ENCODE measurements around the gene PDCD6IP.
"Not testable (repeated sequence)": the region's sequence is repeated elsewhere in the genome, so short reads cannot be mapped to it uniquely, and the experiment has no call there.

Gene PDCD6IP

GRCh38 chr3:33810545-33810944, 12.1 kb downstream of the PDCD6IP start:
- FAIRE-seq (no peak), DNase-seq (ENCODE audit: insufficient read length, low spot score) (no peak)
- TF ChIP-seq TAF1 (IDR thresholded peaks at IDR 0.05; ENCODE audit: low read depth, low read length) = no peak
- TF ChIP-seq PAX5 (IDR thresholded peaks at IDR 0.05; ENCODE audit: insufficient read depth, low read length, severe bottlenecking) = no peak
- TF ChIP-seq POLR2A (IDR thresholded peaks at IDR 0.05; ENCODE audit: low read depth, low read length) = no peak
- no peak for TF ChIP-seq SPI1 (IDR thresholded peaks at IDR 0.05; ENCODE audit: low read depth, low read length)
- TF ChIP-seq POLR2AphosphoS5 (IDR thresholded peaks at IDR 0.05; ENCODE audit: low read depth, low read length) = no peak
- TF ChIP-seq POU2F2 (IDR thresholded peaks at IDR 0.05; ENCODE audit: low read depth, low read length) = no peak

DNA sequence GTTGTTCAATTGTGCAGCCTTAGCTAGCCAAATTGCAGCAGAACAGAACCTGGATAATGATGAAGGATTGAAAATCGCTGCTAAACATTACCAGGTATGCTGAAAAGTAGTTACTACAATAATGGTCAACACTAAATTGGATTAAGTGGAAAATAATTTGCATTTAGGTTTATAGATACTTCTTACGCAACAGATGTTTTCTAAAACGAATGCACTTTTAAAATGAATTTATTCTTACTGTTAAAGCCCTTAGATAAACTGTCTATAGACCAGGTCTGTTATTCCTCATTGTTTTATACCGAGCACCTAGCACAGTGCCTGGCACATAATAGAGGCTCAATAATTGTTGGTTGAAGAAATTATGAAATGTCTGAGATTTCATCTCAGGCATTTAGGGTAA, 23.6 kb downstream of the PDCD6IP start:
- TF ChIP-seq POU2F2 (IDR thresholded peaks at IDR 0.05; ENCODE audit: low read depth, low read length) (no peak), TAF1 (IDR thresholded peaks at IDR 0.05; ENCODE audit: low read depth, low read length) (no peak), POLR2A (IDR thresholded peaks at IDR 0.05; ENCODE audit: low read depth, low read length) (no peak), POLR2AphosphoS5 (IDR thresholded peaks at IDR 0.05; ENCODE audit: low read depth, low read length) (no peak), SPI1 (IDR thresholded peaks at IDR 0.05; ENCODE audit: low read depth, low read length) (no peak), PAX5 (IDR thresholded peaks at IDR 0.05; ENCODE audit: insufficient read depth, low read length, severe bottlenecking) (no peak)
- DNase-seq (ENCODE audit: insufficient read length, low spot score) (no peak), FAIRE-seq (no peak)

GRCh38 chr3:33823821-33824220, 25.4 kb downstream of the PDCD6IP start:
- FAIRE-seq (no peak), DNase-seq (ENCODE audit: insufficient read length, low spot score) (no peak)
- TF ChIP-seq PAX5 (IDR thresholded peaks at IDR 0.05; ENCODE audit: insufficient read depth, low read length, severe bottlenecking) (no peak), POLR2AphosphoS5 (IDR thresholded peaks at IDR 0.05; ENCODE audit: low read depth, low read length) (no peak), POLR2A (IDR thresholded peaks at IDR 0.05; ENCODE audit: low read depth, low read length) (no peak), POU2F2 (IDR thresholded peaks at IDR 0.05; ENCODE audit: low read depth, low read length) (no peak), TAF1 (IDR thresholded peaks at IDR 0.05; ENCODE audit: low read depth, low read length) (no peak), SPI1 (IDR thresholded peaks at IDR 0.05; ENCODE audit: low read depth, low read length) (no peak)

GRCh38 chr3:33825111-33825510, 26.7 kb downstream of the PDCD6IP start:
- FAIRE-seq = no peak
- no peak for DNase-seq (ENCODE audit: insufficient read length, low spot score)
- TF ChIP-seq POLR2A (IDR thresholded peaks at IDR 0.05; ENCODE audit: low read depth, low read length) (no peak), PAX5 (IDR thresholded peaks at IDR 0.05; ENCODE audit: insufficient read depth, low read length, severe bottlenecking) (no peak), TAF1 (IDR thresholded peaks at IDR 0.05; ENCODE audit: low read depth, low read length) (no peak), POU2F2 (IDR thresholded peaks at IDR 0.05; ENCODE audit: low read depth, low read length) (no peak), SPI1 (IDR thresholded peaks at IDR 0.05; ENCODE audit: low read depth, low read length) (no peak), POLR2AphosphoS5 (IDR thresholded peaks at IDR 0.05; ENCODE audit: low read depth, low read length) (no peak)

- no peak for TF ChIP-seq POLR2A (IDR thresholded peaks at IDR 0.05; ENCODE audit: low read depth, low read length)
- TF ChIP-seq SPI1 (IDR thresholded peaks at IDR 0.05; ENCODE audit: low read depth, low read length) = no peak
- TF ChIP-seq PAX5 (IDR thresholded peaks at IDR 0.05; ENCODE audit: insufficient read depth, low read length, severe bottlenecking) = no peak
- TF ChIP-seq POU2F2 (IDR thresholded peaks at IDR 0.05; ENCODE audit: low read depth, low read length) = no peak
- no peak for TF ChIP-seq POLR2AphosphoS5 (IDR thresholded peaks at IDR 0.05; ENCODE audit: low read depth, low read length)
- no peak for TF ChIP-seq TAF1 (IDR thresholded peaks at IDR 0.05; ENCODE audit: low read depth, low read length)
- DNase-seq (ENCODE audit: insufficient read length, low spot score) (no peak), FAIRE-seq (no peak)
These were observed 27.8 kb downstream of the PDCD6IP start for GRCh38 chr3:33826206-33826605.

DNA sequence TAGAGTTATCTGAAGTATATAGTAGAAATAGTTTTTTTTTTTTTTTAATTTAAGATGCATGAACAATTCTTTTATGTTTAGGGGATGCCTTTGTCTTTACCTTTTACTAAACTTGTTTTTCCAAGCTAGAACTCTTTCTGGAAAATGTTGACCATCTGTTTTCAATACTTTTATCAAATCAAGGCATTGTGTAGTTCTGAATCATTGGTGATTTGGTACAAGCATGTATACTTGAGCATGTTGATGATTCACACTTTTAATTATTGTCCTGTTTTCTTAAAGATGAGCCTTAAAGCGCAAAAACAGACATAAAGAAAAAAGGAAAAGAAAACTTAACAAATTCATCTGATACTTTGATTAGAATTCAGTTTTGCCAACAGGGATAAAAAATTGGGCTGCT, 28.3 kb downstream of the PDCD6IP start:
- no peak for TF ChIP-seq POU2F2 (IDR thresholded peaks at IDR 0.05; ENCODE audit: low read depth, low read length)
- TF ChIP-seq PAX5 (IDR thresholded peaks at IDR 0.05; ENCODE audit: insufficient read depth, low read length, severe bottlenecking) = no peak
- no peak for TF ChIP-seq POLR2AphosphoS5 (IDR thresholded peaks at IDR 0.05; ENCODE audit: low read depth, low read length)
- no peak for TF ChIP-seq SPI1 (IDR thresholded peaks at IDR 0.05; ENCODE audit: low read depth, low read length)
- no peak for TF ChIP-seq TAF1 (IDR thresholded peaks at IDR 0.05; ENCODE audit: low read depth, low read length)
- TF ChIP-seq POLR2A (IDR thresholded peaks at IDR 0.05; ENCODE audit: low read depth, low read length) = no peak
- FAIRE-seq = no peak
- no peak for DNase-seq (ENCODE audit: insufficient read length, low spot score)

DNA sequence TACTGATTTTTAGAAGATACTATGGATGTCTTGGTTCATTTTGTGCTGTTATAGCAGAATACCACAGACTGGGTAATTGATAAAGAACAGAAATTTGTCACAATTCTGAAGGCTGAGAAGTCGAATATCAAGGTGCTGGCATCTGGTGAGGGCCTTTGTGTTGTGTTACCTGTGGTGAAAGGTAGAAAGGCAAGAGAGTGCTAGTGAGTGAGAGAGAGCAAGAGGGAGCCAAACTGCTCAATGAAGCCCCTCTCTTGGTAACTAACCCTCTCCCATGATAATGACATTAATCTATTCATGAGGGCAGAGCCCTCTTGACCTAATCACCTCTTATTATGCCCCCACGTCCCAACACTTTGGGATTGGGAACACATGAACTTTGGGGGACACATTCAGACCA, 31.3 kb downstream of the PDCD6IP start:
- FAIRE-seq (no peak), DNase-seq (ENCODE audit: insufficient read length, low spot score) (no peak)
- TF ChIP-seq PAX5 (IDR thresholded peaks at IDR 0.05; ENCODE audit: insufficient read depth, low read length, severe bottlenecking) = no peak
- no peak for TF ChIP-seq SPI1 (IDR thresholded peaks at IDR 0.05; ENCODE audit: low read depth, low read length)
- no peak for TF ChIP-seq POLR2A (IDR thresholded peaks at IDR 0.05; ENCODE audit: low read depth, low read length)
- TF ChIP-seq POLR2AphosphoS5 (IDR thresholded peaks at IDR 0.05; ENCODE audit: low read depth, low read length) = no peak
- no peak for TF ChIP-seq POU2F2 (IDR thresholded peaks at IDR 0.05; ENCODE audit: low read depth, low read length)

DNA sequence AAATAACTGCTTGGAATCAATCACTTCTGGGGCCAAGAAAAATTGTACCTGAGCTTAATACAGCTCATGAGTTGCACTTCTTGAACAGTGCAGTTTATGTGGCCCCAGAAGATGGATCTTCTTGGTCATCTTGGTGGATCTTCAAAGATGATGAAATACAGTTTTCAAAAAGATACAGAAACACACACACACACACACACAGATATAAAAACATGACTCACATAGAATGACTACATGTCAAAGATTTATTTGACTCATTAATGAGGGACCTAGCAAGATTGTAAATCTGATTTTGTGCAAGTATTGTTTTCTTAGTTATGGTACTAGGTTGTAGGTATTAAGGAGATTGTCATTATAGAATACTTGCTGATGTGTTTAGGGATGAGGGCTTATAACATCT, 32.6 kb downstream of the PDCD6IP start:
- DNase-seq (ENCODE audit: insufficient read length, low spot score) (no peak), FAIRE-seq (no peak)
- TF ChIP-seq POLR2A (IDR thresholded peaks at IDR 0.05; ENCODE audit: low read depth, low read length) (no peak), POU2F2 (IDR thresholded peaks at IDR 0.05; ENCODE audit: low read depth, low read length) (no peak)

DNA sequence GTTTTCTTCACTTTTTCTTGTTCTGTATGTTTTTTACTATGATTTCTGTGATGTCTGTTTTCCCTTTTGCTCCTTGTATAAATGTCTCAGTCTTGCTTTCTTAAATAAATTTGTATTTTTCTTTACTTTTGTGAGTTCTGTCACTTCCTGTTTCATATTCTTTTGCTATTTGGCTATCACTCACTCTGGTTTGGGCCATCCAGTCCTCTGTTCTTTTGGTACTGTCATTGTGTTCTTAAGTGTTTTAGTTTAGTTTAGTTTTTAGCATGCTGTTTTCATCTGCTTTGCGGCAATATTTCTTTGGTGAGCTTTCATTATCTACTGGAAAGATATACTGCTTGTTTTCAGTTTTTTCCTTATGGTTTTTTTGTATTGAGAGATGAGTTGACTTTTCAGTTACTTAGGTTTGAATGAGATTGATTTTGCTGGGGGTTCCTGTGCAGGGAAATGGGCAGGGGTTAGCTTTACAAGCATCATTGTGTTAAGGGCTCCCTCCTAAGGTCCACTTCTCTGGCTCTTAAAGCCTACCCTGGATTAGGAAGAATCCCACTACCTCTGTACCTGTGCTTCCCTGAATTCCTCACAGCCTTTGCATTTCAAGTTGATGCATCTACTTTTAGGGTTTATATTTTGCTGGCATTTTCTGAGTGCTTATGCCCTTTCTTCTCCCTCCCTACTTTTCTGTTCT, 35.1 kb downstream of the PDCD6IP start:
- DNase-seq (ENCODE audit: insufficient read length, low spot score) = no peak
- TF ChIP-seq TAF1 (IDR thresholded peaks at IDR 0.05; ENCODE audit: low read depth, low read length) (no peak), SPI1 (IDR thresholded peaks at IDR 0.05; ENCODE audit: low read depth, low read length) (peak; percentile 45; the same call in 1 of the 2 replicates)
- no peak for FAIRE-seq

- TF ChIP-seq SPI1 (IDR thresholded peaks at IDR 0.05; ENCODE audit: low read depth, low read length) (peak; percentile 53), POLR2AphosphoS5 (IDR thresholded peaks at IDR 0.05; ENCODE audit: low read depth, low read length) (no peak)
- no peak for DNase-seq (ENCODE audit: insufficient read length, low spot score)
- no peak for FAIRE-seq
These were observed 35.6 kb downstream of the PDCD6IP start for GRCh38 chr3:33834096-33834453.

GRCh38 chr3:33837182-33837581, 38.8 kb downstream of the PDCD6IP start:
- FAIRE-seq; DNase-seq (ENCODE audit: insufficient read length, low spot score): not testable (repeated sequence)
